K562 (cell line): Measurements from ENCODE around the gene ANKRD65. TPM values are rescaled to one million over a fixed set of nuclear protein-coding genes. Genes with fewer than 3 reads are reported as not detected.
A peak's percentile ranks its signal among the peaks of the same experiment; 100 is the strongest.

ENCODE experiments used
- C11orf30 ChIP-seq: fragments of 450-650 bp; IDR thresholded peaks from 2 replicates; pipeline ENCODE4 v1.6.1; 2016; ENCODE audit warnings: low read depth, mild to moderate bottlenecking
- HNRNPH1 ChIP-seq: fragments of 200-400 bp; formaldehyde crosslinking; optimal IDR thresholded peaks from 2 replicates; pipeline ENCODE3; 2017; ENCODE audit warnings: low read depth, mild to moderate bottlenecking, low read length, moderate library complexity
- MYNN ChIP-seq, 2 experiments: sonication (generic); formaldehyde crosslinking in 1 of 2; IDR thresholded peaks; 2 replicates each; pipeline versions ENCODE4 v1.5.0 to v1.6.1; 2016 to 2020; ENCODE audit warnings: antibody characterized with exemption in 1 of 2, missing genetic modification reagents in 1 of 2
- PHB2 ChIP-seq: fragments of 450-650 bp; IDR thresholded peaks from 2 replicates; pipeline ENCODE4 v1.6.1; 2017; ENCODE audit warnings: low read depth
- POLR3A ChIP-seq: IDR thresholded peaks from 2 replicates; pipeline ENCODE4 v1.6.1; 2011; ENCODE audit warnings: borderline replicate concordance, mild to moderate bottlenecking, moderate library complexity; ENCODE audit not compliant: insufficient read length, insufficient read depth; ENCODE audit errors: extremely low read depth
- RBM25 ChIP-seq: fragments of 200-400 bp; formaldehyde crosslinking; IDR thresholded peaks from 2 replicates; pipeline ENCODE4 v1.6.1; 2018; ENCODE audit warnings: low read length, low read depth, moderate library complexity; ENCODE audit not compliant: severe bottlenecking
- RBM39 ChIP-seq: fragments of 200-400 bp; formaldehyde crosslinking; optimal IDR thresholded peaks from 2 replicates; pipeline ENCODE3; 2018; ENCODE audit warnings: low read depth, low read length
- SAP30 ChIP-seq: fragments of 200-600 bp; sonication (generic); IDR thresholded peaks from 2 replicates; pipeline ENCODE4 v1.6.1; 2012; ENCODE audit warnings: borderline replicate concordance, low read depth, mild to moderate bottlenecking, moderate library complexity, low read length, control low read depth, inconsistent platforms; ENCODE audit not compliant: insufficient read depth, poor library complexity, severe bottlenecking
- SIN3B ChIP-seq: fragments of 450-650 bp; IDR thresholded peaks from 2 replicates; pipeline ENCODE4 v1.6.1; 2017; ENCODE audit warnings: low read depth, mild to moderate bottlenecking, moderate library complexity
- polyA plus RNA-seq, 8 experiments: library from polyadenylated mRNA; depleted of rRNA in 4 of 8; stranded (reverse) in 5 of 8; unstranded in 3 of 8; fragments of >200 nt; fragmentation: Nextera tagmentation in 2 of 8; fragmentation: Illumina TruSeq in 1 of 8; extraction: Ambion mirVana in 2 of 8; extraction: Trizol in 1 of 8; gene quantifications; 2 replicates each; pipeline versions ENCODE4 v1.2.1 to v1.2.3, GENCODE V29; 2011 to 2014; ENCODE audit warnings: inconsistent platforms in 1 of 8, missing spikeins in 1 of 8
- total RNA-seq, 7 experiments: library from RNA; depleted of rRNA in 6 of 7; stranded (reverse); fragments of >200 nt in 6 of 7; fragmentation: Illumina TruSeq in 2 of 7; extraction: Trizol in 2 of 7; gene quantifications; 2 replicates each; pipeline versions ENCODE4 v1.2.1 to v1.2.3, GENCODE V29; 2011 to 2021; ENCODE audit warnings: low replicate concordance in 1 of 7
- TF ChIP-seq, protein P1 (sequence below), 3 experiments: fragments of 200-800 bp in 1 of 3; sonication (Bioruptor generic) in 1 of 3; sonication (generic) in 1 of 3; formaldehyde crosslinking in 1 of 3; IDR thresholded peaks; 2 replicates each; pipeline versions ENCODE4 v1.6.1 to v1.8.0; 2016 to 2022; ENCODE audit warnings: mild to moderate bottlenecking in 2 of 3, missing compliant biosample characterization in 2 of 3, missing genetic modification characterization in 2 of 3, missing genetic modification reagents in 1 of 3
- TF ChIP-seq, protein P2 (sequence below): fragments of 450-650 bp; formaldehyde crosslinking; conservative IDR thresholded peaks from 2 replicates; pipeline ENCODE4 v1.4.0; 2022; ENCODE audit warnings: mild to moderate bottlenecking, missing genetic modification characterization
- TF ChIP-seq, protein P3 (sequence below), 2 experiments: fragments of 450-650 bp; IDR thresholded peaks; 2 replicates each; pipeline ENCODE4 v1.6.1; 2016
- TF ChIP-seq, protein P4 (sequence below): fragments of 250-450 bp; sonication (Bioruptor Pico); IDR thresholded peaks from 2 replicates; pipeline ENCODE4 v1.8.0; 2022; ENCODE audit warnings: moderate library complexity, mild to moderate bottlenecking, inconsistent platforms
- TF ChIP-seq, protein P5 (sequence below): sonication (generic); formaldehyde crosslinking; IDR thresholded peaks from 2 replicates; pipeline ENCODE4 v1.8.1; 2023; ENCODE audit warnings: mild to moderate bottlenecking, missing genetic modification reagents
- TF ChIP-seq, protein P6 (sequence below): fragments of 250-450 bp; sonication (Bioruptor Pico); IDR thresholded peaks from 2 replicates; pipeline ENCODE4 v1.4.0; 2020; ENCODE audit warnings: mild to moderate bottlenecking

ANKRD65 gene
- total and polyA plus RNA-seq, 9 of the 15 experiments (the other 6 are each of a cell fraction or from before 2014, with no cell fraction given): not detected

DNA sequence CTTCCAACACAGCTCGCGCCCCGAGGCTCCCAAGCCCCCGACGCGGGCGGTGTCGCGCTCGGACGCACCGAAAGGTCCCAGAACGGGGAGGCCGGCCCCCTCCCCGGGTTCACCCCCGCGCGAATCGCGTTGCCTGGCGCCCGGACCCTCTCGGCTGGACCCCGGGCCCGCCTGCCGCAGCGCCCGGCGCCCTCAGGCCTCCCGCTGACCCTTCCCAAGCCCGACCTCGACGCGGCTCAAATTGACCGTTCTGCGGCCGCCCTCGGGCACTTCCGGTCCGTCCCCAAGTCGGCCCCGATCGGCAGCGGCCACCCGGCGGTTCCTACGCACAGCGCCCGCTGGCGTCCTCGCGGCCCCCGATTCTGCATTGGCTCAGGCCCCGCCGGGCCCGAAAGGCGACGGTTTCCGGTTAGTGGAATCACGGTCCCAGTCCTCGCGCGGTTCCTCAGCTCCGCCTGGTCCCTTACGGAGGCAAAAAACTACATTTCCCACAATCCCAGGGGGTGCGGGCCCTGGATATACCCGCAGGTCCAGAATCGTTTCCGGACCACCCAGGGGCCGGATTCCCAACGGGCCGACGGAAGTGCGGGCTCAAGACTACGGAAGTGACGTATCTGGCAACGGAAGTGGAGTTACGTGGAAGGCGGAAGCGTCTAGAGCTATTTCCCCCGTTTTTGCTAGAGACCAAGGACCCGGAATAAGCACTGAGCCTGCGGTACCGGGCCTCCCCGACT, 46.0 kb downstream of the ANKRD65 start, which contains the start of gene AURKAIP1 (continued):
- TF ChIP-seq, protein P1, sequence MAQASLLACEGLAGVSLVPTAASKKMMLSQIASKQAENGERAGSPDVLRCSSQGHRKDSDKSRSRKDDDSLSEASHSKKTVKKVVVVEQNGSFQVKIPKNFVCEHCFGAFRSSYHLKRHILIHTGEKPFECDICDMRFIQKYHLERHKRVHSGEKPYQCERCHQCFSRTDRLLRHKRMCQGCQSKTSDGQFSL (CRISPR knock-in tag; IDR thresholded peaks at IDR 0.05): peak; percentile 28; the same call in 1 of the 2 replicates
- TF ChIP-seq, protein P1 (tag; IDR thresholded peaks at IDR 0.05): no peak
- TF ChIP-seq SAP30 (peak; percentile 1), HNRNPH1 (no peak), MYNN (IDR thresholded peaks at IDR 0.05) (peak; percentile 71; the same call in 1 of the 2 replicates), MYNN (CRISPR knock-in tag; IDR thresholded peaks at IDR 0.05) (no peak), RBM39 (no peak), RBM25 (peak; percentile 92), C11orf30 (peak; percentile 99), POLR3A (no peak), PHB2 (no peak), SIN3B (peak; percentile 98)
- TF ChIP-seq, protein P2, sequence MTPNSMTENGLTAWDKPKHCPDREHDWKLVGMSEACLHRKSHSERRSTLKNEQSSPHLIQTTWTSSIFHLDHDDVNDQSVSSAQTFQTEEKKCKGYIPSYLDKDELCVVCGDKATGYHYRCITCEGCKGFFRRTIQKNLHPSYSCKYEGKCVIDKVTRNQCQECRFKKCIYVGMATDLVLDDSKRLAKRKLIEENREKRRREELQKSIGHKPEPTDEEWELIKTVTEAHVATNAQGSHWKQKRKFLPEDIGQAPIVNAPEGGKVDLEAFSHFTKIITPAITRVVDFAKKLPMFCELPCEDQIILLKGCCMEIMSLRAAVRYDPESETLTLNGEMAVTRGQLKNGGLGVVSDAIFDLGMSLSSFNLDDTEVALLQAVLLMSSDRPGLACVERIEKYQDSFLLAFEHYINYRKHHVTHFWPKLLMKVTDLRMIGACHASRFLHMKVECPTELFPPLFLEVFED (CRISPR knock-in tag): peak; percentile 87
- TF ChIP-seq, protein P3, sequence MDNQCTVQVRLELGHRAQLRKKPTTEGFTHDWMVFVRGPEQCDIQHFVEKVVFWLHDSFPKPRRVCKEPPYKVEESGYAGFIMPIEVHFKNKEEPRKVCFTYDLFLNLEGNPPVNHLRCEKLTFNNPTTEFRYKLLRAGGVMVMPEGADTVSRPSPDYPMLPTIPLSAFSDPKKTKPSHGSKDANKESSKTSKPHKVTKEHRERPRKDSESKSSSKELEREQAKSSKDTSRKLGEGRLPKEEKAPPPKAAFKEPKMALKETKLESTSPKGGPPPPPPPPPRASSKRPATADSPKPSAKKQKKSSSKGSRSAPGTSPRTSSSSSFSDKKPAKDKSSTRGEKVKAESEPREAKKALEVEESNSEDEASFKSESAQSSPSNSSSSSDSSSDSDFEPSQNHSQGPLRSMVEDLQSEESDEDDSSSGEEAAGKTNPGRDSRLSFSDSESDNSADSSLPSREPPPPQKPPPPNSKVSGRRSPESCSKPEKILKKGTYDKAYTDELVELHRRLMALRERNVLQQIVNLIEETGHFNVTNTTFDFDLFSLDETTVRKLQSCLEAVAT (IDR thresholded peaks at IDR 0.05): peak in 1 of 2 experiments; percentile 51; a peak in 1 of 4 replicates
- TF ChIP-seq, protein P4, sequence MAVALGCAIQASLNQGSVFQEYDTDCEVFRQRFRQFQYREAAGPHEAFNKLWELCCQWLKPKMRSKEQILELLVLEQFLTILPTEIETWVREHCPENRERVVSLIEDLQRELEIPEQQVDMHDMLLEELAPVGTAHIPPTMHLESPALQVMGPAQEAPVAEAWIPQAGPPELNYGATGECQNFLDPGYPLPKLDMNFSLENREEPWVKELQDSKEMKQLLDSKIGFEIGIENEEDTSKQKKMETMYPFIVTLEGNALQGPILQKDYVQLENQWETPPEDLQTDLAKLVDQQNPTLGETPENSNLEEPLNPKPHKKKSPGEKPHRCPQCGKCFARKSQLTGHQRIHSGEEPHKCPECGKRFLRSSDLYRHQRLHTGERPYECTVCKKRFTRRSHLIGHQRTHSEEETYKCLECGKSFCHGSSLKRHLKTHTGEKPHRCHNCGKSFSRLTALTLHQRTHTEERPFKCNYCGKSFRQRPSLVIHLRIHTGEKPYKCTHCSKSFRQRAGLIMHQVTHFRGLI (CRISPR knock-in tag): no peak
- TF ChIP-seq, protein P5, sequence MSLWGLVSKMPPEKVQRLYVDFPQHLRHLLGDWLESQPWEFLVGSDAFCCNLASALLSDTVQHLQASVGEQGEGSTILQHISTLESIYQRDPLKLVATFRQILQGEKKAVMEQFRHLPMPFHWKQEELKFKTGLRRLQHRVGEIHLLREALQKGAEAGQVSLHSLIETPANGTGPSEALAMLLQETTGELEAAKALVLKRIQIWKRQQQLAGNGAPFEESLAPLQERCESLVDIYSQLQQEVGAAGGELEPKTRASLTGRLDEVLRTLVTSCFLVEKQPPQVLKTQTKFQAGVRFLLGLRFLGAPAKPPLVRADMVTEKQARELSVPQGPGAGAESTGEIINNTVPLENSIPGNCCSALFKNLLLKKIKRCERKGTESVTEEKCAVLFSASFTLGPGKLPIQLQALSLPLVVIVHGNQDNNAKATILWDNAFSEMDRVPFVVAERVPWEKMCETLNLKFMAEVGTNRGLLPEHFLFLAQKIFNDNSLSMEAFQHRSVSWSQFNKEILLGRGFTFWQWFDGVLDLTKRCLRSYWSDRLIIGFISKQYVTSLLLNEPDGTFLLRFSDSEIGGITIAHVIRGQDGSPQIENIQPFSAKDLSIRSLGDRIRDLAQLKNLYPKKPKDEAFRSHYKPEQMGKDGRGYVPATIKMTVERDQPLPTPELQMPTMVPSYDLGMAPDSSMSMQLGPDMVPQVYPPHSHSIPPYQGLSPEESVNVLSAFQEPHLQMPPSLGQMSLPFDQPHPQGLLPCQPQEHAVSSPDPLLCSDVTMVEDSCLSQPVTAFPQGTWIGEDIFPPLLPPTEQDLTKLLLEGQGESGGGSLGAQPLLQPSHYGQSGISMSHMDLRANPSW (CRISPR knock-in tag): peak; percentile 97
- TF ChIP-seq, protein P6, sequence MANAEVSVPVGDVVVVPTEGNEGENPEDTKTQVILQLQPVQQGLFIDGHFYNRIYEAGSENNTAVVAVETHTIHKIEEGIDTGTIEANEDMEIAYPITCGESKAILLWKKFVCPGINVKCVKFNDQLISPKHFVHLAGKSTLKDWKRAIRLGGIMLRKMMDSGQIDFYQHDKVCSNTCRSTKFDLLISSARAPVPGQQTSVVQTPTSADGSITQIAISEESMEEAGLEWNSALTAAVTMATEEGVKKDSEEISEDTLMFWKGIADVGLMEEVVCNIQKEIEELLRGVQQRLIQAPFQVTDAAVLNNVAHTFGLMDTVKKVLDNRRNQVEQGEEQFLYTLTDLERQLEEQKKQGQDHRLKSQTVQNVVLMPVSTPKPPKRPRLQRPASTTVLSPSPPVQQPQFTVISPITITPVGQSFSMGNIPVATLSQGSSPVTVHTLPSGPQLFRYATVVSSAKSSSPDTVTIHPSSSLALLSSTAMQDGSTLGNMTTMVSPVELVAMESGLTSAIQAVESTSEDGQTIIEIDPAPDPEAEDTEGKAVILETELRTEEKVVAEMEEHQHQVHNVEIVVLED (CRISPR knock-in tag): peak; percentile 85
